ENCODE measurements around the gene DNMT3A. TPM values are rescaled to one million over a fixed set of nuclear protein-coding genes. Genes with fewer than 3 reads are reported as not detected.

The DNMT3A gene
- total and polyA plus RNA-seq, 2 donors (not counting 1 experiment from before 2014, with no cell fraction given), result 8.9 to 24.5 TPM

GRCh38 chr2:25254961-25255360, 86.8 kb downstream of the DNMT3A start:
- peaks cover 9 to 25% of the 10 kb centered on the region in 2 donors for H3K4me1 ChIP-seq (ENCODE audit: control insufficient read depth in 2 of 2, insufficient read depth in 2 of 2, low read length in 2 of 2)
- CTCF ChIA-PET, result no interaction called here
- no peaks in the 10 kb centered on the region for H3K9me3 ChIP-seq (ENCODE audit: control extremely low read depth in 1 of 3, control insufficient read depth in 2 of 3, insufficient read depth in 1 of 3, low read length in 2 of 3)
- peaks cover 21% of the 10 kb centered on the region for H3K4me1 Mint-ChIP-seq
- WGBS (ENCODE audit: insufficient coverage), result no CpG with 5 or more reads among the region's 1 CpG
- no peaks in the 10 kb centered on the region for H3K27me3 Mint-ChIP-seq
- H3K9me3 Mint-ChIP-seq (ENCODE audit: insufficient read depth), result no peaks in the 10 kb centered on the region
- peaks cover 2 to 6% of the 10 kb centered on the region in 2 experiments for H3K36me3 ChIP-seq (replicated peaks in 1 of 2; ENCODE audit: control extremely low read depth in 1 of 2, control insufficient read depth in 1 of 2, extremely low read depth in 1 of 2, insufficient read depth in 2 of 2, low read length in 1 of 2)
- H3K27ac Mint-ChIP-seq, result no peak overlapping the region
- ATAC-seq (ENCODE audit: low read depth), result no peak
- peaks cover 16% of the 10 kb centered on the region for H3K79me2 ChIP-seq (ENCODE audit: control insufficient read depth, insufficient read depth, low read length)
- POLR2A ChIA-PET, result no interaction called here
- peak overlapping the region; percentile 17 for H3K4me3 Mint-ChIP-seq
- TF ChIP-seq EZH2 (IDR thresholded peaks at IDR 0.05; ENCODE audit: borderline replicate concordance, insufficient read depth, low read depth, low read length, poor library complexity, severe bottlenecking) (no peak), CTCF (IDR thresholded peaks at IDR 0.05) (no peak)
- H3K4me3 ChIP-seq (ENCODE audit: control extremely low read depth in 1 of 5, extremely low read depth in 1 of 5, insufficient read depth in 1 of 5, low read depth in 2 of 5, low read length in 4 of 5), result no peak overlapping the region
- no peaks in the 10 kb centered on the region for H3K27me3 ChIP-seq (replicated peaks in 1 of 4; ENCODE audit: control extremely low read depth in 1 of 4, control insufficient read depth in 3 of 4, insufficient read depth in 4 of 4, low read length in 3 of 4)
- DNase-seq, result no peak
- no peak overlapping the region for H3K4me2 ChIP-seq (replicated peaks; ENCODE audit: low read depth, low read length, poor library complexity, severe bottlenecking)
- intact Hi-C loops (cut with micrococcal nuclease), result no loop called here
- no peak overlapping the region for H3K9ac ChIP-seq (ENCODE audit: low read length)
- H2AFZ ChIP-seq (ENCODE audit: insufficient read depth, low read depth, low read length, poor library complexity, severe bottlenecking), result no peak overlapping the region
- H4K20me1 ChIP-seq (ENCODE audit: control insufficient read depth, insufficient read depth, low read length, poor library complexity, severe bottlenecking), result peaks cover 6% of the 10 kb centered on the region
- H3K27ac ChIP-seq (ENCODE audit: low read length in 2 of 2), result no peak overlapping the region

- no peaks in the 10 kb centered on the region for H3K27me3 ChIP-seq (replicated peaks in 1 of 4; ENCODE audit: control extremely low read depth in 1 of 4, control insufficient read depth in 3 of 4, insufficient read depth in 4 of 4, low read length in 3 of 4)
- ChIA-PET POLR2A (interaction anchor here (0.6 to 2.3 kb wide), 2 partner anchors 20 to 261 kb away, joined by 5 to 10 read pairs; no protein-coding TSS in a partner anchor), CTCF (interaction anchor here (1.1 to 1.9 kb wide), 4 partner anchors 21 to 87 kb away, joined by 4 to 7 read pairs (median 6); no protein-coding TSS in a partner anchor)
- H3K4me1 ChIP-seq (ENCODE audit: control insufficient read depth in 2 of 2, insufficient read depth in 2 of 2, low read length in 2 of 2), result peaks cover 9 to 26% of the 10 kb centered on the region in 2 donors
- intact Hi-C loops (cut with micrococcal nuclease), result no loop called here
- Mint-ChIP-seq H3K9me3 (ENCODE audit: insufficient read depth) (no peaks in the 10 kb centered on the region), H3K27me3 (no peaks in the 10 kb centered on the region), H3K27ac (peak overlapping the region; percentile 43), H3K4me3 (peak overlapping the region; percentile 78), H3K4me1 (peaks cover 21% of the 10 kb centered on the region)
- peak overlapping the region; percentile 98 for H3K4me2 ChIP-seq (replicated peaks; ENCODE audit: low read depth, low read length, poor library complexity, severe bottlenecking)
- 100% methylated on average over 4 of the region's 11 CpGs for WGBS (ENCODE audit: insufficient coverage)
- H2AFZ ChIP-seq (ENCODE audit: insufficient read depth, low read depth, low read length, poor library complexity, severe bottlenecking), result no peak overlapping the region
- TF ChIP-seq CTCF (IDR thresholded peaks at IDR 0.05) (no peak), EZH2 (IDR thresholded peaks at IDR 0.05; ENCODE audit: borderline replicate concordance, insufficient read depth, low read depth, low read length, poor library complexity, severe bottlenecking) (no peak)
- H3K36me3 ChIP-seq (replicated peaks in 1 of 2; ENCODE audit: control extremely low read depth in 1 of 2, control insufficient read depth in 1 of 2, extremely low read depth in 1 of 2, insufficient read depth in 2 of 2, low read length in 1 of 2), result peaks cover 2 to 7% of the 10 kb centered on the region in 2 experiments
- H3K9ac ChIP-seq (ENCODE audit: low read length), result no peak overlapping the region
- H3K9me3 ChIP-seq (ENCODE audit: control extremely low read depth in 1 of 3, control insufficient read depth in 2 of 3, insufficient read depth in 1 of 3, low read length in 2 of 3), result no peaks in the 10 kb centered on the region
- ATAC-seq (ENCODE audit: low read depth) (no peak), DNase-seq (no peak)
- peaks cover 20% of the 10 kb centered on the region for H3K79me2 ChIP-seq (ENCODE audit: control insufficient read depth, insufficient read depth, low read length)
- H4K20me1 ChIP-seq (ENCODE audit: control insufficient read depth, insufficient read depth, low read length, poor library complexity, severe bottlenecking), result peaks cover 15% of the 10 kb centered on the region
- no peak overlapping the region for H3K4me3 ChIP-seq (ENCODE audit: control extremely low read depth in 1 of 5, extremely low read depth in 1 of 5, insufficient read depth in 1 of 5, low read depth in 2 of 5, low read length in 4 of 5)
- H3K27ac ChIP-seq (ENCODE audit: low read length in 2 of 2), result no peak overlapping the region
These were observed 88.5 kb downstream of the DNMT3A start for GRCh38 chr2:25253153-25253626.

All from B cell (primary cell).